Measurements from ENCODE around the gene BCKDHA.

DNA sequence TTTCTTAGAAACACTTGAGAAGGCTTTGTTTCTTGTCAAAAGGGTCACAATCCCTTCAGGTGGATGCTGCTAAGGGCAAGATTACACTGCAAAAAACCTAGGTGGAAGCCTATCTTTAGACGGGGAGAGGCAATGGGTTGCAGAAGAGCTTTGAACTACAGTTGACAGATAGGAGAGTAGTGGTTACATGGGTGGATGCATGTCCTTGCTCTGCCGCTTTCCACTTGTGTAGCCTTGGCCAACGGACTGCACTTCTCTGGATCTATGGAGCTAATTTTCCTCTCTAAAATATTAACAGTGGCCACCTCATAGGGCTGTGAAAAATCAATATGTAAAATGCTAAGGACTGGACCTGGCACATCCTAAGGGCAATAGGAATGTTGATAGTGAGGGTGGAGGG is 980 bp downstream of the BCKDHA start:
- TF ChIP-seq MAX (IDR thresholded peaks at IDR 0.05) (no peak), CTCF (IDR thresholded peaks at IDR 0.05 in 2 of 3, conservative IDR thresholded peaks at IDR 0.05 in 1 of 3; ENCODE audit: borderline replicate concordance in 1 of 3, insufficient read depth in 1 of 3, low read depth in 2 of 3, low read length in 2 of 3) (no peak), CEBPB (IDR thresholded peaks at IDR 0.05; ENCODE audit: low read depth) (no peak), ZFX (IDR thresholded peaks at IDR 0.05) (no peak), POLR2AphosphoS5 (IDR thresholded peaks at IDR 0.05; ENCODE audit: low read depth, low read length) (no peak), POLR2A (IDR thresholded peaks at IDR 0.05; ENCODE audit: borderline replicate concordance, extremely low read depth, insufficient read depth, insufficient read length) (no peak), SRF (IDR thresholded peaks at IDR 0.05; ENCODE audit: low read depth) (no peak), SP1 (IDR thresholded peaks at IDR 0.05; ENCODE audit: low read depth) (no peak), EZH2phosphoT487 (IDR thresholded peaks at IDR 0.05; ENCODE audit: borderline replicate concordance) (no peak), YY1 (IDR thresholded peaks at IDR 0.05; ENCODE audit: extremely low read depth, insufficient replicate concordance, low read depth, low read length) (no peak), TCF7L2 (IDR thresholded peaks at IDR 0.05; ENCODE audit: borderline replicate concordance, extremely low read depth, insufficient read depth, insufficient read length) (no peak), FOSL1 (IDR thresholded peaks at IDR 0.05; ENCODE audit: low read depth) (no peak)

Measured in HCT116 (cell line).